ENCODE results near the gene UBE2O. TPM values are rescaled to one million over a fixed set of nuclear protein-coding genes. Genes with fewer than 3 reads are reported as not detected.
A peak's percentile ranks its signal among the peaks of the same experiment; 100 is the strongest.

The UBE2O gene
- total and polyA plus RNA-seq, 2 experiments from 2014 or later, result 7.1 to 17.2 TPM

DNA sequence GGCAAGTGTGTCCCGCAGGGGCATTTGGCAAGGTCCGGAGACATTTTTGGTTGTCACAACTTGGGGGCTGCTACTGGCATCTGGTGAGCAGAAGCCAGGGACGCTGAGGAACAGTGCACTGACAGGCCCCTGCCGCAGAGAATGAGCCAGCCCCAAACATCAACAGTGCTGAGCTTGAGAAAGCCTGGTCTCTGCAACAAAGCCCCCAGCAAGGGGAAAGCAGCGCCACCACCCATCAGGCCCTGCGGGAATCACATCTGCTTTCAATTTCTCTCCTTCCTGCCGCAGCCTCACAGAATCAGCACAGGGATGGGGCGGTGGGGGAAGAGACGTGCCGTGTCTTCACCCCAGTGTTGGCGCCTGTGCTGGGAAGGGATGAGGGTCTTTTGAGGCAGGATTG, 84.4 kb downstream of the UBE2O start:
- H3K9ac ChIP-seq, result peak overlapping the region; percentile 43
- in situ Hi-C loops (cut with MboI), result no loop called here

DNA sequence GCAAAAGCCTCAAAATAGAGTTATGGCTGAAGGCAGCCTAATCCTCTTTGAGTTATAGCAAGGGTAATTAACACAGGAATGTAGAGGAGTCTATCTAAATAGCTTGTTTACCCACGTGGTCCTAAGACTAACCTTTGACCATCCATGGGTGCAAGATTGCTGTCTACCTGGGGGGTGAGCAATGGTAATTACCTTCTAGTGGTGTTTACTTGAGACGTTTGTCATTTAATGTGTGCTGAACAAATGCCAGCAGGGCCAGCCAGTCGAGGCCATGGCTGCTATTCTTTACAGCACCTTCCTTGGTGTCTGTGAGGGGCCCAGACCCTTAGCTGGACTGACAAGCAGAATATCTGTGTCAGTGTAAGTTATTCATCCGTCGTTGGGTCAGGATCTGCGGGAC, 85.3 kb downstream of the UBE2O start:
- in situ Hi-C loops (cut with MboI), result no loop called here
- WGBS, 2 experiments (ENCODE audit: low coverage in 1 of 2, low lambda C conversion rate in 2 of 2, missing lambda C conversion rate in 2 of 2), result 69 to 71% methylated on average over 6 of the region's 6 CpGs

More for the DNA sequence above, 84.4 kb downstream of the UBE2O start:
- no peaks in the 10 kb centered on the region for H3K36me3 ChIP-seq (ENCODE audit: low read depth)
- peaks cover 8% of the 10 kb centered on the region; the same call in 1 of the 2 replicates for H3K79me2 ChIP-seq (ENCODE audit: insufficient read depth)
- WGBS, 2 experiments (ENCODE audit: low coverage in 1 of 2, low lambda C conversion rate in 2 of 2, missing lambda C conversion rate in 2 of 2), result 45 to 51% methylated on average over 11 of the region's 11 CpGs
- no peaks in the 10 kb centered on the region for H3K27me3 ChIP-seq (replicated peaks; ENCODE audit: insufficient read depth)
- no peaks in the 10 kb centered on the region for H3K9me2 ChIP-seq (ENCODE audit: insufficient read depth)
- peaks cover 43% of the 10 kb centered on the region for H3K4me1 ChIP-seq (ENCODE audit: insufficient read depth)
- H3K27ac ChIP-seq, result no peak overlapping the region
- H3F3A ChIP-seq (ENCODE audit: insufficient read depth), result peaks cover 34% of the 10 kb centered on the region
- H3K4me2 ChIP-seq (ENCODE audit: unreplicated experiment), result no peak overlapping the region
- no peaks in the 10 kb centered on the region for H4K20me1 ChIP-seq (ENCODE audit: insufficient read depth)
- H3K4me3 ChIP-seq, result no peak overlapping the region
- TF ChIP-seq EZH2 (IDR thresholded peaks at IDR 0.05; ENCODE audit: insufficient read depth, poor library complexity, severe bottlenecking) (no peak), EZH2phosphoT487 (IDR thresholded peaks at IDR 0.05; ENCODE audit: insufficient read depth, low read depth) (no peak)
- no peaks in the 10 kb centered on the region for H3K9me3 ChIP-seq (ENCODE audit: low read depth)
- H2AFZ ChIP-seq, result 0 out of 2 replicates have a peak overlapping the region, but pooled peaks have one; percentile 30
- DNase-seq, result peak; percentile 36

DNA sequence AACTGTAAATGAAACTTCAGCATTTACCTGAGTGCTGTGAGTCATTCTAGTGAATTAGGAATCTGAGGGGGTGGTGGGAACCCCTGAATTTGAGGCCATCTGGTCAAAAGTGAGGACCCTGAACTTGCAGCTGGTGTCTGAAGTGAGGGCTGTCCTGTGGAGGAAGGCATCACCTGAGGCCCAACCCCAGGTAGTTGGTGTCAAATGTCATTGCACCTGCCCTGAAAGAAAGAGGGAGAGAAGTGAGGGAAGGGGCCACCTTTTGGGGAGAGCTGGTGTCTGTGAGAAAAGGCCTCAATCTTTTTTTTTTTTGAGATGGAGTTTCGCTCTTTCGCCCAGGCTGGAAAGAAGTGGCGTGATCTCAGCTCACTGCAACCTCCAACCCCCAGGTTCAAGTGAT, 86.7 kb downstream of the UBE2O start:
- no peak overlapping the region for H3K9ac ChIP-seq
- H3K4me3 ChIP-seq, result no peak overlapping the region
- DNase-seq, result no peak
- peaks cover 32% of the 10 kb centered on the region for H3K4me1 ChIP-seq (ENCODE audit: insufficient read depth)
- H3K27me3 ChIP-seq (replicated peaks; ENCODE audit: insufficient read depth), result no peaks in the 10 kb centered on the region
- H3K27ac ChIP-seq, result no peak overlapping the region
- TF ChIP-seq EZH2 (IDR thresholded peaks at IDR 0.05; ENCODE audit: insufficient read depth, poor library complexity, severe bottlenecking), result no peak
- no peak for TF ChIP-seq EZH2phosphoT487 (IDR thresholded peaks at IDR 0.05; ENCODE audit: insufficient read depth, low read depth)
- H3K9me3 ChIP-seq (ENCODE audit: low read depth), result no peaks in the 10 kb centered on the region
- in situ Hi-C loops (cut with MboI), result no loop called here
- H2AFZ ChIP-seq, result no peak overlapping the region
- no peaks in the 10 kb centered on the region for H3K36me3 ChIP-seq (ENCODE audit: low read depth)
- no peaks in the 10 kb centered on the region for H3K9me2 ChIP-seq (ENCODE audit: insufficient read depth)
- H4K20me1 ChIP-seq (ENCODE audit: insufficient read depth), result no peaks in the 10 kb centered on the region
- H3F3A ChIP-seq (ENCODE audit: insufficient read depth), result peaks cover 21% of the 10 kb centered on the region
- WGBS, 2 experiments (ENCODE audit: low coverage in 1 of 2, low lambda C conversion rate in 2 of 2, missing lambda C conversion rate in 2 of 2), result 100% methylated on average over 3 of the region's 3 CpGs
- H3K4me2 ChIP-seq (ENCODE audit: unreplicated experiment), result no peak overlapping the region
- H3K79me2 ChIP-seq (ENCODE audit: insufficient read depth), result peaks cover 8% of the 10 kb centered on the region; the same call in 1 of the 2 replicates

More for the DNA sequence above, 85.3 kb downstream of the UBE2O start:
- Histone ChIP-seq H3K9me3 (ENCODE audit: low read depth) (no peaks in the 10 kb centered on the region), H4K20me1 (ENCODE audit: insufficient read depth) (no peaks in the 10 kb centered on the region), H3K79me2 (ENCODE audit: insufficient read depth) (peaks cover 8% of the 10 kb centered on the region; the same call in 1 of the 2 replicates), H3K9ac (no peak overlapping the region), H3K27ac (no peak overlapping the region), H3K9me2 (ENCODE audit: insufficient read depth) (no peaks in the 10 kb centered on the region), H3K4me2 (ENCODE audit: unreplicated experiment) (no peak overlapping the region), H2AFZ (no peak overlapping the region), H3K4me1 (ENCODE audit: insufficient read depth) (peaks cover 34% of the 10 kb centered on the region), H3F3A (ENCODE audit: insufficient read depth) (peaks cover 25% of the 10 kb centered on the region), H3K4me3 (no peak overlapping the region), H3K27me3 (replicated peaks; ENCODE audit: insufficient read depth) (no peaks in the 10 kb centered on the region), H3K36me3 (ENCODE audit: low read depth) (no peaks in the 10 kb centered on the region)
- TF ChIP-seq EZH2phosphoT487 (IDR thresholded peaks at IDR 0.05; ENCODE audit: insufficient read depth, low read depth) (no peak), EZH2 (IDR thresholded peaks at IDR 0.05; ENCODE audit: insufficient read depth, poor library complexity, severe bottlenecking) (no peak)
- DNase-seq, result no peak

DNA sequence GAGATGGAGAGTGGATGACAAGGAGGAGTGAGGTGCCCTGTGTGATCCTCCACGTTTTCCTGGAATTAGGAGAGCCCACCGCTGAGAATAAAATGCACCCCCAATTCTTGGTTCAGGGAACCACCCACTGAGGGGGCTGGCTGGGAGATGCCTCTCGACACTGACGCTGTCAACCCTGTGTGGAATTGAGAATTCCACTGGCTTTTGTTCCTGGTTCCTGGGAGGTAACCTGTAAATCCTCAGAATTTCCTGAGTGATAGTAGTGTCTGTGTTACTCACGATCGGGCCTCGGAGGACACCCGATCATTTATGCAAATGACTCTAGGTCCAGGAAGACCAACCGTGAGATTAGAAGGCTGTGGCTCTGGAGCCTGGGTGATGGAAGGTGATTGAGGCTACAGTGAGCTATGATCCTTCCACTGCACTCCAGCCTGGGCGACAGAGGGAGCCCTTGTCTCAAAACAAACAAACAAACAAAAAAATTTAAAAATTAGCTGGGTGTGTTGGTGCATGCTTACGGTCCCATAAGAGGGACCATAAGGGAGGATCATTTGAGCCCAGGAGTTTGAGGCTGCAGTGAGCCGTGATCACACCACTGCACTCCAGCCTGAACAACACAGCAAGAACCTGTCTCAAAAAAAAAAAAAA, 87.6 kb downstream of the UBE2O start:
- no peak overlapping the region for H2AFZ ChIP-seq
- no peaks in the 10 kb centered on the region for H3K36me3 ChIP-seq (ENCODE audit: low read depth)
- H3K27me3 ChIP-seq (replicated peaks; ENCODE audit: insufficient read depth), result no peaks in the 10 kb centered on the region
- no peak overlapping the region for H3K9ac ChIP-seq
- no peaks in the 10 kb centered on the region for H4K20me1 ChIP-seq (ENCODE audit: insufficient read depth)
- no peaks in the 10 kb centered on the region for H3K9me3 ChIP-seq (ENCODE audit: low read depth)
- in situ Hi-C loops (cut with MboI), result no loop called here
- no peak overlapping the region for H3K4me3 ChIP-seq
- H3K27ac ChIP-seq, result no peak overlapping the region
- no peaks in the 10 kb centered on the region for H3K9me2 ChIP-seq (ENCODE audit: insufficient read depth)
- no peak overlapping the region for H3K4me2 ChIP-seq (ENCODE audit: unreplicated experiment)
- H3K4me1 ChIP-seq (ENCODE audit: insufficient read depth), result peaks cover 32% of the 10 kb centered on the region
- H3K79me2 ChIP-seq (ENCODE audit: insufficient read depth), result peaks cover 8% of the 10 kb centered on the region; the same call in 1 of the 2 replicates
- TF ChIP-seq EZH2 (IDR thresholded peaks at IDR 0.05; ENCODE audit: insufficient read depth, poor library complexity, severe bottlenecking) (no peak), EZH2phosphoT487 (IDR thresholded peaks at IDR 0.05; ENCODE audit: insufficient read depth, low read depth) (no peak)
- H3F3A ChIP-seq (ENCODE audit: insufficient read depth), result peaks cover 16% of the 10 kb centered on the region
- 61 to 66% methylated on average over 12 of the region's 12 CpGs for WGBS, 2 experiments (ENCODE audit: low coverage in 1 of 2, low lambda C conversion rate in 2 of 2, missing lambda C conversion rate in 2 of 2)
- peak; percentile 34 for DNase-seq
